Activated CD4-positive, alpha-beta memory T cell treated with anti-CD3 and anti-CD28 coated beads for 36 hours (primary cell): ENCODE measurements around the gene TULP4. TPM values are rescaled to one million over a fixed set of nuclear protein-coding genes. Genes with fewer than 3 reads are reported as not detected.

Experiments used
- total RNA-seq, 2 experiments: library from RNA; stranded (reverse); gene quantifications; one replicate each; pipeline ENCODE4 v1.2.3, GENCODE V29; 2021

TULP4 gene
- total RNA-seq, 2 experiments from 2014 or later: 15.9 to 16.3 TPM

Other genes starting within 250 kb of the TULP4 start
- 1 to 10 TPM; 7.8 to 8.9 TPM for gene SERAC1, start 144.2 kb upstream of the TULP4 start, total RNA-seq
- 10 to 100 TPM; 28.4 to 30.8 TPM for gene GTF2H5, start 144.1 kb upstream of the TULP4 start, total RNA-seq
- 10 to 100 TPM; 11.3 to 11.6 TPM for gene TMEM181, start 247.6 kb downstream of the TULP4 start, total RNA-seq